Neural cell (in vitro differentiated cells): ENCODE data around the gene C2CD3. TPM values are rescaled to one million over a fixed set of nuclear protein-coding genes. Genes with fewer than 3 reads are reported as not detected.

Experiments used
- H2AFZ ChIP-seq: fragments of 200-600, 300-800 bp; sonication (generic), shearing (Covaris generic); 2 replicates; pipeline ENCODE4 v1.6.0; 2014; ENCODE audit warnings: low read depth, mild to moderate bottlenecking, antibody characterized with exemption, low read length, moderate library complexity
- H3F3A ChIP-seq: fragments of 200-600 bp; shearing (Covaris generic); 2 replicates; pipeline ENCODE4 v1.6.1; 2016; ENCODE audit warnings: mild to moderate bottlenecking, moderate library complexity, mixed read lengths, antibody characterized with exemption, low read length; ENCODE audit not compliant: insufficient read depth, poor library complexity, severe bottlenecking
- H3K27ac ChIP-seq: fragments of 200-600, 300-800 bp; sonication (generic), shearing (Covaris generic); 2 replicates; pipeline ENCODE4 v1.5.1; 2014; ENCODE audit warnings: mild to moderate bottlenecking, low read length, moderate library complexity
- H3K27me3 ChIP-seq: fragments of 300-800, 200-600 bp; sonication (generic), shearing (Covaris generic); 2 replicates; pipeline ENCODE4 v1.6.0; 2014; ENCODE audit warnings: mild to moderate bottlenecking, low read depth, low read length, moderate library complexity; ENCODE audit not compliant: insufficient read depth
- H3K36me3 ChIP-seq: fragments of 300-800, 200-600 bp; sonication (generic), shearing (Covaris generic); 2 replicates; pipeline ENCODE4 v1.5.1; 2014; ENCODE audit warnings: mild to moderate bottlenecking, antibody characterized with exemption, low read length, moderate library complexity; ENCODE audit not compliant: insufficient read depth
- H3K4me2 ChIP-seq: fragments of 300-800, 200-600 bp; sonication (generic), shearing (Covaris generic); 2 replicates; pipeline ENCODE4 v1.6.0; 2014; ENCODE audit warnings: mild to moderate bottlenecking, low read length
- H3K4me3 ChIP-seq: fragments of 300-800, 200-600 bp; sonication (generic), shearing (Covaris generic); 2 replicates; pipeline ENCODE4 v1.5.1; 2014; ENCODE audit warnings: mild to moderate bottlenecking, low read length, moderate library complexity
- H3K79me2 ChIP-seq: fragments of 200-600 bp; shearing (Covaris generic); replicated peaks from 2 replicates; pipeline ENCODE4 v1.6.0; 2014; ENCODE audit warnings: mild to moderate bottlenecking, low read length, moderate library complexity; ENCODE audit not compliant: insufficient read depth
- H3K9ac ChIP-seq: fragments of 300-800, 200-600 bp; sonication (generic), shearing (Covaris generic); 2 replicates; pipeline ENCODE4 v1.6.1; 2016; ENCODE audit warnings: mild to moderate bottlenecking, low read length, mixed read lengths
- H3K9me2 ChIP-seq: fragments of 200-600 bp; shearing (Covaris generic); 2 replicates; pipeline ENCODE4 v1.6.1; 2016; ENCODE audit warnings: mild to moderate bottlenecking, low read length, mixed read lengths; ENCODE audit not compliant: insufficient read depth
- H3K9me3 ChIP-seq: fragments of 200-600, 300-800 bp; sonication (generic), shearing (Covaris generic); 2 replicates; pipeline ENCODE4 v1.6.1; 2016; ENCODE audit warnings: mild to moderate bottlenecking, mixed run types, low read length, moderate library complexity, mixed read lengths
- H4K20me1 ChIP-seq: fragments of 200-600 bp; shearing (Covaris generic); 2 replicates; pipeline ENCODE4 v1.6.1; 2016; ENCODE audit warnings: mild to moderate bottlenecking, mixed run types; ENCODE audit not compliant: insufficient read depth
- CTCF ChIP-seq: fragments of 450-650 bp; IDR thresholded peaks from 2 replicates; pipeline ENCODE4 v1.5.1; 2014; ENCODE audit warnings: antibody characterized with exemption, mild to moderate bottlenecking, moderate library complexity; ENCODE audit not compliant: poor library complexity, severe bottlenecking
- EP300 ChIP-seq: fragments of 450-650 bp; conservative IDR thresholded peaks from 2 replicates; pipeline ENCODE4 v1.6.1; 2014; ENCODE audit warnings: antibody characterized with exemption, mild to moderate bottlenecking, moderate library complexity; ENCODE audit not compliant: poor library complexity, severe bottlenecking
- EZH2 ChIP-seq: fragments of 200-600, 300-800 bp; shearing (Covaris generic), sonication (generic); IDR thresholded peaks from 2 replicates; pipeline ENCODE4 v1.6.1; 2014; ENCODE audit warnings: antibody characterized with exemption, low read length, borderline replicate concordance, mild to moderate bottlenecking; ENCODE audit not compliant: insufficient read depth, poor library complexity, severe bottlenecking
- MXI1 ChIP-seq: fragments of 450-650 bp; conservative IDR thresholded peaks from 2 replicates; pipeline ENCODE4 v1.6.1; 2014; ENCODE audit warnings: antibody characterized with exemption, mild to moderate bottlenecking; ENCODE audit not compliant: poor library complexity, severe bottlenecking
- POLR2AphosphoS5 ChIP-seq: IDR thresholded peaks from 2 replicates; pipeline ENCODE4 v1.6.1; 2012
- RAD21 ChIP-seq: fragments of 450-650 bp; conservative IDR thresholded peaks from 2 replicates; pipeline ENCODE4 v1.6.1; 2014; ENCODE audit warnings: antibody characterized with exemption, mild to moderate bottlenecking, moderate library complexity
- REST ChIP-seq: IDR thresholded peaks from 2 replicates; pipeline ENCODE4 v1.6.1; 2012; ENCODE audit warnings: borderline replicate concordance
- SMC3 ChIP-seq: fragments of 450-650 bp; conservative IDR thresholded peaks from 2 replicates; pipeline ENCODE4 v1.6.1; 2014; ENCODE audit warnings: antibody characterized with exemption, mild to moderate bottlenecking, moderate library complexity; ENCODE audit not compliant: poor library complexity
- TAF1 ChIP-seq: IDR thresholded peaks from 2 replicates; pipeline ENCODE4 v1.6.1; 2012; ENCODE audit warnings: low read depth
- polyA plus RNA-seq: library from polyadenylated mRNA; depleted of rRNA; stranded (reverse); fragments of >200 nt; gene quantifications from 2 replicates; pipeline ENCODE4 v1.2.3, GENCODE V29; 2014

The C2CD3 gene
- polyA plus RNA-seq, 1 donor from 2014 or later, result 13.2 TPM

- Histone ChIP-seq H3K27me3 (no peaks in the 10 kb centered on the region), H3K9ac (peak overlapping the region; percentile 81), H3K27ac (no peak overlapping the region), H3K79me2 (peaks cover 56% of the 10 kb centered on the region), H3K9me2 (no peaks in the 10 kb centered on the region), H3K36me3 (no peaks in the 10 kb centered on the region), H2AFZ (no peak overlapping the region), H3K4me2 (peak overlapping the region; percentile 64), H3K9me3 (no peaks in the 10 kb centered on the region), H4K20me1 (no peaks in the 10 kb centered on the region), H3F3A (no peaks in the 10 kb centered on the region), H3K4me3 (peak overlapping the region; percentile 75)
- no peak for TF ChIP-seq CTCF
- no peak for TF ChIP-seq MXI1
- no peak for TF ChIP-seq REST
- no peak for TF ChIP-seq EP300
- TF ChIP-seq TAF1, result no peak
- no peak for TF ChIP-seq EZH2
- no peak for TF ChIP-seq RAD21
- no peak for TF ChIP-seq POLR2AphosphoS5
These were observed 2.0 kb downstream of the C2CD3 start for GRCh38 chr11:74168838-74169237.

- Histone ChIP-seq H3K27me3 (no peaks in the 10 kb centered on the region), H3K9me2 (no peaks in the 10 kb centered on the region), H3K36me3 (peaks cover 4% of the 10 kb centered on the region), H3K79me2 (peaks cover 27% of the 10 kb centered on the region), H3K4me3 (no peak overlapping the region), H3K9ac (no peak overlapping the region), H4K20me1 (no peaks in the 10 kb centered on the region), H3K9me3 (no peaks in the 10 kb centered on the region), H3F3A (no peaks in the 10 kb centered on the region), H3K4me2 (no peak overlapping the region), H2AFZ (no peak overlapping the region), H3K27ac (no peak overlapping the region)
- TF ChIP-seq REST (no peak), POLR2AphosphoS5 (no peak), EP300 (no peak), SMC3 (no peak), RAD21 (no peak)
These were observed 7.9 kb downstream of the C2CD3 start for GRCh38 chr11:74162681-74163467.
